Subcutaneous abdominal adipose tissue (tissue), 5 donors: ENCODE measurements around the gene DUSP2.

ENCODE experiments used
- H3K27ac ChIP-seq: one replicate; pipeline ENCODE4 v1.7.0; 2013; ENCODE audit warnings: low read depth, mild to moderate bottlenecking, inconsistent platforms, low read length, moderate library complexity
- H3K27me3 ChIP-seq, 5 donors: one replicate each; pipeline ENCODE4 v1.7.0; 2013; ENCODE audit warnings: low read length in 5 of 5, inconsistent platforms in 1 of 5; ENCODE audit not compliant: control insufficient read depth in 5 of 5, insufficient read depth in 4 of 5
- H3K36me3 ChIP-seq, 5 donors: one replicate each; pipeline ENCODE4 v1.7.0; 2013; ENCODE audit warnings: low read length in 5 of 5; ENCODE audit not compliant: control insufficient read depth in 5 of 5, insufficient read depth in 5 of 5
- H3K4me1 ChIP-seq, 5 donors: one replicate each; pipeline ENCODE4 v1.7.0; 2013; ENCODE audit warnings: low read length in 5 of 5, mild to moderate bottlenecking in 3 of 5, moderate library complexity in 1 of 5; ENCODE audit not compliant: control insufficient read depth in 5 of 5, insufficient read depth in 5 of 5
- H3K4me3 ChIP-seq, 5 donors: one replicate each; pipeline ENCODE4 v1.7.0; 2013; ENCODE audit warnings: low read length in 5 of 5, low read depth in 1 of 5
- H3K9ac ChIP-seq, 5 donors: one replicate each; pipeline ENCODE4 v1.7.0; 2013; ENCODE audit warnings: low read length in 5 of 5, mild to moderate bottlenecking in 4 of 5, moderate library complexity in 3 of 5
- H3K9me3 ChIP-seq, 5 donors: one replicate each; pipeline ENCODE4 v1.7.0; 2013; ENCODE audit warnings: low read length in 5 of 5; ENCODE audit not compliant: control insufficient read depth in 5 of 5
- donor health status: healthy.
- donor health status: healthy.
- donor health status: healthy.
- donor health status: healthy.
- donor health status: healthy.

DUSP2 gene

DNA sequence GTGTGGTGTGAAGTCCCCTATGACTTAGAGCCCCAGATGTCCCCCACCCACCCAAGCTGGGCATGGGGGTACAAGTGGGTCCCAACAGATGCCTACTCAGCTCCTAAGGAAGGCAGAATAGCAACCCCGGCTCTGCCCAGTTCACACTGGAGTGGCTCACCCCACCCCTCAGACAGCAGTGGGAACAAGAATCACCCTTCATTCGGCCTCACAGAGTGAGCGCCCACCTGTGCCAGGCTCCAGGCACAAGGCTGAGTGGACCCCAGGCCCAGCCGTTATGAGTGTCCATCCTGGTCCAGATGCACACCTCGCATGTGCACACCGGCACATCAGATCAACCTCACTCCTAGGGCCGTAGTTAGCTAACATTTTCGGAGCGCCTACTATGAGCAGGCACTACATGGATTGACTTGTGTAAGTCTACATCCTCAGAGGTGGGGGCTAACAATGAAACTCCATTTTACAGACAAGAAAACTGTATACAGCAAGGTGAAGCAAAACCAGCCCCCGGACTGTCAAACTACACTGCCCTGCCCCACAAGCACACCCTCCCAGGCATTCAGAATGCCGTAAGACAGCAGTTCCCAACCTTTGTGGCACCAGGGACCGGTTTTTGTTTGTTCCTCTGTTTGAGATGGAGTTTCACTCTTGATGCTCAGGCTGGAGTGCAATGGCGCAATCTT is 4.2 kb downstream of the DUSP2 start:
- no peaks in the 10 kb centered on the region for H3K36me3 ChIP-seq
- no peak overlapping the region for H3K4me3 ChIP-seq
- peaks cover 0 to 23% (median 17%) of the 10 kb centered on the region in 5 donors for H3K4me1 ChIP-seq
- peaks cover 2 to 8% (median 3%) of the 10 kb centered on the region in 5 donors for H3K27me3 ChIP-seq
- no peaks in the 10 kb centered on the region for H3K9me3 ChIP-seq
- no peak overlapping the region for H3K27ac ChIP-seq
- H3K9ac ChIP-seq = no peak overlapping the region

DNA sequence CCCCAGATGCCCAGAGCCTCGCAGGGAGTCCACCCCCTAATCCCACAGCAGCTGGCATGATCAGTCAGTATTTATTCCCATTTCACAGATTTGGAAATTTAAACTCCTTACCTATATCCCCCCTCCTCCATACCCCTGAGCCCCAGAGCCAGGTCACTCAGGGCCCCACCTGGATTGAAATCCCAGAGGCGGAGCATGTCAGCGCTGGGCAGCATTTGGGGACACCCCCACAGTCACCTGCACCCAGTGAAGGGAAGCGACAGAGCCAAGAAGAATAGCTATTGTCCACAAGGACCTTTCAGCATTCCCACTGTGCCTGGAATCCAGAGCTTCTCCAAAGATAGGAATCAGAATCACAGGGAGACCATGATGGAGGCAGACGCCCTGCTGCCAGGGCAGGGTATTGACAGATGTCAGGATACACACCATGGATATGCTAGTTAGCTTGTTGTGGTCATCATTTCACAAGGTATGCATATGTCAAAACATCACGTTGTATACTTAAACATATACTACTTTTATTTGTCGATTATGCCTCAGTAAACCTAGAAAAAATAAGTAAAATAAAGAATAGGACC is 6.0 kb downstream of the DUSP2 start:
- peaks cover 0 to 10% (median 3%) of the 10 kb centered on the region in 5 donors for H3K4me1 ChIP-seq
- no peaks in the 10 kb centered on the region for H3K9me3 ChIP-seq
- H3K27ac ChIP-seq = no peak overlapping the region
- H3K36me3 ChIP-seq = no peaks in the 10 kb centered on the region
- no peak overlapping the region for H3K9ac ChIP-seq
- H3K4me3 ChIP-seq = no peak overlapping the region
- H3K27me3 ChIP-seq = peaks cover 5 to 11% (median 6%) of the 10 kb centered on the region in 5 donors

DNA sequence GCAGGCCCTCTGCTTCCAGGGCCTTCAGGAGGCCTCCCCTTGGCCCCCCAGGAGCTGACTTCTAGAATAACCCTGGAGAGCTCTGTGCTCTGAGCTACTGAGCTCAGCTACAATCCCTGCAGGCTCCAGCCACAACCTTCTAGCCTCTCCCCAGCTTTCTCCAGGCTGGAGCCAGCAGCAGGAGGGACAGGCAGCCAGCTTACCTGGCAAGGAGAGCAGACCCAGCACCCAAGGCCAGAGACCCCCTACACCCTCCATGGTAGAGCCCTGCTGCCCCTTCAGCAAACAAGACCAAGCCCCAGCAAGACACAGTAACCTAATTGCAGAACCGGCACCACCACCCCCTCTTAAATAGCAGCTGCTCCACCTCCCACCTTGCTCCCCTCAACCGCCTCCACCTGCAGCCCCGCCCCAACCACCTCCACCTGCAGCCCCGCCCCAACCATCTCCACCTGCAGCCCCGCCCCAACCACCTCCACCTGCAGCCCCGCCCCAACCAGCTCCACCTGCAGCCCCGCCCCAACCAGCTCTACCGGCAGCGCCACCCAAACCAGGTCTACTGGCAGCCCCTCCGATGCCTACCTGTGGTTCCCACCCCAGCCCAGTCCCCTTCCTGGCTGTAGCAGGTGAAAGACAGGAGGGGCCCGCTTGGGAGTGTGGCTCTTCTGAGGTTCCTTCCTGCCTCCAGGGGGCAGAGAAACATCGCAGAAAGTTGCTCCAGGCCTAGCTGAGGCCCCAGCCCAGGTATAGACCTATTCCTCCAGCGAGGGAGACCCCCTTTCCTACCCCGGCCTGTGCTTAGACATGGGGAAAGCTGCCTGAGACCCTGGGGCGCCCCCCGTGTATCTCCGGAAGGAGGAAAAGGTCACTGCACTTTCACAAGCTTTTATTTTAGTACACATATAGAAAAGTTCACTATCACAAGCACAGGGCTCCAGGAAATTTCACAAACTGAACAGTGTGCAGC is 6.8 kb downstream of the DUSP2 start, which contains the start of gene ASTL:
Gene ASTL (minus strand): TSS at position 324 of the 967 bp plus-strand sequence. CDS start 66 bp downstream, at position 258.
- Histone ChIP-seq H3K27me3 (peaks cover 6 to 11% (median 10%) of the 10 kb centered on the region in 5 donors), H3K4me1 (peaks cover 0 to 2% (median 0%) of the 10 kb centered on the region in 5 donors), H3K9ac (no peak within 1 kb of the TSS), H3K27ac (no peak within 1 kb of the TSS), H3K36me3 (no peaks in the 10 kb centered on the region), H3K4me3 (no peak within 1 kb of the TSS), H3K9me3 (no peaks in the 10 kb centered on the region)

DNA sequence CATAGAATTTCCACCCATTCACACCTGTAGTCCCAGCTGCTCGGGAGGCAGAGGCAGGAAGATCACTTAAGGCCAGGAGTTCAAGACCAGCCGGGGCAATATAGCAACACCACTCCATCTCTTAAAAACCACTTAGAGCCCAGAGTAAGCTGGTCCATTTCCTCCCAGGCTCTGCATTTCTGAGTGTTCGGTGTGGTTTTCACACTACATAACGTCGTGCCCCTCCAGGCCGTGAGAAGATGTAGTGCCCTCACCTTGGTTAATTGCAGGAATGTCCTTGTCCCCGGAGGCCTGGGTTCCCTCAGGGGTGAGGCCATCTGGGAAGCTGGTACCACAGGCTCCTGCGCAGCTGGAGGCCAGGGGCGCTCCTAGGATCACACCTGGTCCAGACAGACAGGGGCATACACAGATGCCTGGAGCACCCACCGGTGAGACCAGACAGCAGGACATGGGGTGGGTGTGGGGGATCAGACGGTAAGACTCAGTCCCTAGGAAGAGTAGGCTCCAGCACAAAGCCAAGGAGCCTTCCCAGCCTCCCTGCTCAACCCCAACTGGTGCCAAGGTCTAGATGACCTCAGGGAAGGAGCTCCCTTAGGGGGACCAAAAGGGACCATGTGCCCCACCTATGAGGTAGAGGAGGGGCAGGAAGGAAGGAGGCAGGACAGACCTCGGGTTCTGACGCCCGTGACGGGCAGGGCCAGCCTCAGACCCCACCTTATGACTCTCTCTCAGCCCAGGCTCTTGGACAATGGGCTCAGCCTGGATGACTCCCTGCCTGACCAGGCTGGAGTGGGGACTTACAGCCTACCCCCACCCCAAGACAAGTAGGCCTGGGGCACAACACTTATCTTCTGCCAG is 7.7 kb downstream of the DUSP2 start:
- H3K36me3 ChIP-seq = no peaks in the 10 kb centered on the region
- no peak overlapping the region for H3K9ac ChIP-seq
- H3K27ac ChIP-seq = no peak overlapping the region
- peaks cover 6 to 15% (median 12%) of the 10 kb centered on the region in 5 donors for H3K27me3 ChIP-seq
- H3K4me1 ChIP-seq = no peaks in the 10 kb centered on the region
- H3K4me3 ChIP-seq = no peak overlapping the region
- no peaks in the 10 kb centered on the region for H3K9me3 ChIP-seq

DNA sequence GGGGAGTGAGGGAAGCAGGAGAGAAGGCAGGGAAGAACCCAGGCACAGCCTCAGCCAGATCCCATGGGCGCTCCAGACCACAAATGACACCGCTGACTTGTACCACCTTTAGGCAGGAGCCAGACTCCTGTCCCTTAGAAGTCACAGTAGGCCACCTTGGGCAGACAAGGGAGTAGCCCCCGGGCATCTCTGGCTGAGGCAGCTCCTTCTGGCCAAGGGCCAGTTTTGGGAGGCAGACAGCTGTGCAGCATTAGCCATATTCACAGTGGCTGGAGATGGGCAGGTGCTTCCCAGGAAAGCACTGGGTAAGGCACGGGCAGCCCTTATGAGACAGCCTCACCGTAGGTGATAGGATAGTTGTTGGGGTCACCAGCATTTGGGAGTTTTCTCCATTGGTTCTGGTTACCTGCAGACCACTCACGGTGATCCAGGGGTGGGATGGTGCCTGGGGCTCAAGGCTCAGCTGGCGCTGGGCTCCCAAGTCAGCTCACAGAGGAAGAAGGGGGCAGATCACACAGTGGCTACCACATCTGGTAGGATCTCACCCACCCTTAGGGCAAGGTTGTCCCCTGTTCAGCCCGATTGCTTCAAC is 9.0 kb downstream of the DUSP2 start:
- H3K27ac ChIP-seq = no peak overlapping the region
- H3K9me3 ChIP-seq = no peaks in the 10 kb centered on the region
- no peak overlapping the region for H3K9ac ChIP-seq
- H3K4me1 ChIP-seq = no peaks in the 10 kb centered on the region
- H3K4me3 ChIP-seq = no peak overlapping the region
- H3K36me3 ChIP-seq = no peaks in the 10 kb centered on the region
- H3K27me3 ChIP-seq = peaks cover 6 to 17% (median 16%) of the 10 kb centered on the region in 5 donors

DNA sequence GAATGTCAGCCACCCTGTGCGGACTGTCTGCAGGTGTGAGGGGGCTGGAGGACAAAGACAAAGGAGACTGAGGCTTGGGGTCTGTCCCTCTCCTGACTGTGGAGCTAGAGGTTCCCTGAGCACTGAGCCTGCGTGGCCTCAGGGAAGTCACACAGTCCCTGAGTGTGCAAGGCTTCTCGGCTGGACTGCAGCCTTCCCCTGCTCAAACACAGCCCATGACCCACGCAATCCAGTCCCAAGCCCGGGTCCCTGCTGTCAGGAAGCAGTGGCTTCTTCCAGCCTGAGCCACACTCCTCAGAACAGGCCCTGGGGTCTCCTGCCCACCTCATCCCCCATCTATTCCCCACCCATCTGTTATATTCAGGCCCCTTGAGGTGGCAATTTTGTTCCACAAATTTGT is 9.6 kb downstream of the DUSP2 start:
- no peak overlapping the region for H3K27ac ChIP-seq
- peaks cover 6 to 17% (median 16%) of the 10 kb centered on the region in 5 donors for H3K27me3 ChIP-seq
- H3K9ac ChIP-seq = no peak overlapping the region

DNA sequence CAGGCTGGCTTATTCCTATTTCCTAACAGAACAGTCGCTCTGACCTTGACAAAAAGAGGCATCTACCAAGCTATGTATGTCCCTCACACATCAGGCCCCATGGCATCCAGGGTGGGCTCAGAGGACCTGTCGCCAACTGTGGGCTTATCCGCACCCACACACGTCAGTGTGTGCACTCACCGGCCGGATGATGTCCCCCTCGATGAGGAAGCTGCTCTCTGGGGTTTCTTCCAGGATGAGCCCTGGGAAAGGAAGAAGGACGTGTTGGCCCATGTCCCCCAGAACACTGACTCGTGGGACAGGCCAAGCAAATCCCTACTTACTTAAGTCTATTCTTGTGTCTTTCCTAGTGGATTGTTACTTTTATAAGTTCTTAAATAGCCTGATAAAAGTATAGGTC is 10.1 kb downstream of the DUSP2 start:
- no peaks in the 10 kb centered on the region for H3K9me3 ChIP-seq
- no peaks in the 10 kb centered on the region for H3K4me1 ChIP-seq
- peaks cover 6 to 17% (median 17%) of the 10 kb centered on the region in 5 donors for H3K27me3 ChIP-seq
- no peak overlapping the region for H3K4me3 ChIP-seq
- no peaks in the 10 kb centered on the region for H3K36me3 ChIP-seq
- no peak overlapping the region for H3K27ac ChIP-seq
- H3K9ac ChIP-seq = no peak overlapping the region

More for the DNA sequence above, 9.6 kb downstream of the DUSP2 start:
- Histone ChIP-seq H3K4me1 (no peaks in the 10 kb centered on the region), H3K4me3 (no peak overlapping the region), H3K9me3 (no peaks in the 10 kb centered on the region), H3K36me3 (no peaks in the 10 kb centered on the region)

DNA sequence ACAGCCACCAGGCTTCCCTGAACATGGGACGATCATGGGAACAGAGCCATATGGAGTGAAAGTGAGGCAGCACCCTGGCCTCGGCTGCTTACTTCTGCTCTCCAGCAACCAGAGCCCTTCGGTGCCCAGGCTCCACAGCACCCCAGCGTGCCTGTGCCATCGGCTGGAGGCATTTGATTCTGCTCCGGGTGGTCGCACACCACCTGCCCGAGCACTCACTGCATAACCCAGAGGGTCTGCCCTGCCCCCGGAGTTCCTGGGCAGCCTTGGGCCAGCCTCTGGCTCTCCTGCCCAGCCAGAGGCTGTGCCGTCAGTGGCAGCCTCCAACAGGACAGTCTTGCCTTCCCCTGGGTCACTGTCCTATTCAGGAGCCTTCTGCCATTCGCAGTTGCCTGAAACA is 10.8 kb downstream of the DUSP2 start:
- Histone ChIP-seq H3K9me3 (no peaks in the 10 kb centered on the region), H3K4me1 (no peaks in the 10 kb centered on the region), H3K36me3 (no peaks in the 10 kb centered on the region), H3K4me3 (no peak overlapping the region), H3K27me3 (peaks cover 6 to 19% (median 17%) of the 10 kb centered on the region in 5 donors), H3K27ac (no peak overlapping the region), H3K9ac (no peak overlapping the region)
